ENCODE results near the gene MTG2. TPM values are rescaled to one million over a fixed set of nuclear protein-coding genes. Genes with fewer than 3 reads are reported as not detected.

The MTG2 gene
- total and polyA plus RNA-seq, 2 of the 13 experiments (the other 11 are each of a cell fraction or from before 2014, with no cell fraction given), result 20.4 to 37.8 TPM

GRCh38 chr20:62195075-62195405 is 12.2 kb downstream of the MTG2 start:
- ATAC-seq, result no peak
- Histone ChIP-seq H3K9ac (ENCODE audit: insufficient read depth, low read depth, low read length) (no peak overlapping the region), H3K4me3 (replicated peaks in 1 of 3; ENCODE audit: insufficient read depth in 1 of 3, low read depth in 2 of 3, low read length in 3 of 3) (no peak overlapping the region), H4K20me1 (ENCODE audit: insufficient read depth, low read length) (no peaks in the 10 kb centered on the region), H2AFZ (ENCODE audit: low read length) (no peak overlapping the region), H3K27me3 (ENCODE audit: control insufficient read depth in 1 of 2, insufficient read depth in 2 of 2, low read length in 2 of 2) (no peaks in the 10 kb centered on the region), H3K9me3 (ENCODE audit: low read length) (no peaks in the 10 kb centered on the region), H3K27ac (ENCODE audit: extremely low read length, insufficient read depth, low read length) (no peak overlapping the region), H3K4me2 (ENCODE audit: low read depth, low read length) (no peak overlapping the region), H3K36me3 (replicated peaks in 1 of 2; ENCODE audit: control insufficient read depth in 1 of 2, insufficient read depth in 2 of 2, low read length in 2 of 2) (peaks cover 30 to 55% of the 10 kb centered on the region in 2 experiments), H3K4me1 (ENCODE audit: insufficient read depth, low read length) (no peaks in the 10 kb centered on the region), H3K79me2 (ENCODE audit: insufficient read depth, low read length) (peaks cover 11% of the 10 kb centered on the region)
- no peak for DNase-seq (ENCODE audit: low spot score)
- no peak for FAIRE-seq
- WGBS (ENCODE audit: low lambda C conversion rate), result 91% methylated on average over 8 of the region's 8 CpGs
- no TSS peak for BruUV-seq (replicated peaks)
- intact Hi-C loops (cut with micrococcal nuclease; ENCODE audit: unreplicated experiment) (no loop called here), in situ Hi-C loops (cut with HindIII; ENCODE audit: extremely low pct_ligation_motif_present, low pct_unique_long_range_greater_than_20kb) (no loop called here)
- CTCF ChIA-PET (ENCODE audit: low intra/inter-chr PET ratio, low total read pairs), result no interaction called here
- TF ChIP-seq ZNF777 (CRISPR knock-in tag; IDR thresholded peaks at IDR 0.05), result no peak
- no peak for TF ChIP-seq U2AF2 (IDR thresholded peaks at IDR 0.05; ENCODE audit: low read depth, low read length)
- no peak for TF ChIP-seq ZNF318 (CRISPR knock-in tag; IDR thresholded peaks at IDR 0.05)
- TF ChIP-seq ZFP91 (CRISPR knock-in tag; IDR thresholded peaks at IDR 0.05; ENCODE audit: borderline replicate concordance), result no peak
- POLR2A ChIA-PET, result no interaction called here

All from HepG2 (cell line).